Endothelial cell of umbilical vein (primary cell): ENCODE measurements around the gene ALKBH5. TPM values are rescaled to one million over a fixed set of nuclear protein-coding genes. Genes with fewer than 3 reads are reported as not detected.

Source experiments
- BruUV-seq: library from RNA; stranded (reverse); fragments of 400-500 nt; replicated peaks from 2 replicates; lab custom pipeline; 2021; lab: Mats Ljungman, UMichigan
- CTCF ChIA-PET: fragments of 300-600, 350-600 bp; sonication (Branson Sonifier 250); formaldehyde crosslinking; loops from one replicate; lab custom pipeline; 2021; ENCODE audit warnings: antibody characterized with exemption, inconsistent platforms; lab: Charles Lee
- POLR2A ChIA-PET: fragments of 300-600, 350-600 bp; sonication (Branson Sonifier 250); formaldehyde crosslinking; loops from one replicate; lab custom pipeline; 2021; ENCODE audit warnings: antibody characterized with exemption, inconsistent platforms; lab: Charles Lee
- DNase-seq: peaks from one replicate; pipeline ENCODE4 v3.0.0-alpha.2; 2011; ENCODE audit warnings: low read depth, low spot score
- FAIRE-seq: peaks from 2 replicates; lab custom pipeline; 2011; peaks lifted over from hg19 to GRCh38; lab: Jason Lieb, UNC
- H2AFZ ChIP-seq: 2 replicates; pipeline ENCODE4 v1.6.0; 2012; ENCODE audit warnings: low read depth, low read length, control low read depth, inconsistent platforms
- H3K27ac ChIP-seq: 2 replicates; pipeline ENCODE4 v1.5.1; 2011; ENCODE audit warnings: low read depth, mild to moderate bottlenecking, control low read depth, low read length, moderate library complexity; ENCODE audit not compliant: insufficient read depth
- H3K27me3 ChIP-seq, 2 experiments: 2 replicates each; pipeline versions ENCODE4 v1.6.0 to v1.6.1; 2011; ENCODE audit warnings: low read length in 2 of 2, mixed read lengths in 1 of 2; ENCODE audit not compliant: control insufficient read depth in 2 of 2, insufficient read depth in 2 of 2
- H3K36me3 ChIP-seq, 2 experiments: 2 replicates in 1 of 2; 3 replicates in 1 of 2; pipeline ENCODE4 v1.5.1; 2011; ENCODE audit warnings: low read length in 2 of 2, mild to moderate bottlenecking in 1 of 2, moderate library complexity in 1 of 2; ENCODE audit not compliant: control insufficient read depth in 2 of 2, insufficient read depth in 2 of 2; ENCODE audit errors: extremely low read depth in 1 of 2
- H3K4me1 ChIP-seq: 3 replicates; pipeline ENCODE4 v1.5.1; 2011; ENCODE audit warnings: mild to moderate bottlenecking, low read length; ENCODE audit not compliant: control insufficient read depth, insufficient read depth; ENCODE audit errors: extremely low read depth
- H3K4me2 ChIP-seq: 2 replicates; pipeline ENCODE4 v1.6.1; 2011; ENCODE audit warnings: low read length, control low read depth, mixed read lengths; ENCODE audit not compliant: insufficient read depth
- H3K4me3 ChIP-seq, 3 experiments: fragments of 200-600 bp in 1 of 3; sonication (generic), shearing (Covaris generic) in 1 of 3; replicated peaks in 1 of 3; 2 replicates each; pipeline ENCODE4 v1.5.1; 2011 to 2016; ENCODE audit warnings: control low read depth in 3 of 3, low read length in 3 of 3, mild to moderate bottlenecking in 2 of 3, inconsistent platforms in 1 of 3, low read depth in 1 of 3, moderate library complexity in 1 of 3; ENCODE audit not compliant: insufficient read depth in 1 of 3
- H3K79me2 ChIP-seq: 2 replicates; pipeline ENCODE4 v1.6.0; 2012; ENCODE audit warnings: low read length, inconsistent platforms; ENCODE audit not compliant: control insufficient read depth, insufficient read depth
- H3K9ac ChIP-seq: replicated peaks from 2 replicates; pipeline ENCODE3; 2011; ENCODE audit warnings: low read length, control low read depth; ENCODE audit not compliant: insufficient read depth; ENCODE audit errors: extremely low read depth
- H3K9me1 ChIP-seq: replicated peaks from 3 replicates; pipeline ENCODE4 v1.6.0; 2011; ENCODE audit warnings: mild to moderate bottlenecking, low read length; ENCODE audit not compliant: control insufficient read depth, insufficient read depth; ENCODE audit errors: extremely low read depth
- H3K9me3 ChIP-seq: replicated peaks from 2 replicates; pipeline ENCODE4 v1.5.1; 2012; ENCODE audit warnings: low read length, inconsistent platforms; ENCODE audit not compliant: control insufficient read depth, insufficient read depth
- H4K20me1 ChIP-seq: replicated peaks from 2 replicates; pipeline ENCODE3; 2011; ENCODE audit warnings: mild to moderate bottlenecking, low read length; ENCODE audit not compliant: control insufficient read depth, insufficient read depth; ENCODE audit errors: extremely low read depth
- EZH2 ChIP-seq: IDR thresholded peaks from 2 replicates; pipeline ENCODE4 v1.6.1; 2012; ENCODE audit warnings: borderline replicate concordance, low read depth, mild to moderate bottlenecking, moderate library complexity, low read length, inconsistent platforms; ENCODE audit not compliant: severe bottlenecking
- FOS ChIP-seq: IDR thresholded peaks from 2 replicates; pipeline ENCODE4 v1.6.1; 2011; ENCODE audit warnings: mild to moderate bottlenecking, low read length, moderate library complexity, borderline replicate concordance; ENCODE audit not compliant: insufficient read depth
- GATA2 ChIP-seq: IDR thresholded peaks from 2 replicates; pipeline ENCODE4 v1.7.0; 2011; ENCODE audit warnings: low read depth, mild to moderate bottlenecking, moderate library complexity, mixed read lengths, low read length; ENCODE audit not compliant: insufficient read length, insufficient read depth
- JUN ChIP-seq: IDR thresholded peaks from 2 replicates; pipeline ENCODE4 v1.6.1; 2011; ENCODE audit warnings: borderline replicate concordance, low read depth; ENCODE audit not compliant: insufficient read length, insufficient read depth
- MYC ChIP-seq: IDR thresholded peaks from one replicate; pipeline ENCODE4 v1.6.1; 2011; ENCODE audit warnings: mild to moderate bottlenecking, low read depth, low read length
- POLR2A ChIP-seq: IDR thresholded peaks from 2 replicates; pipeline ENCODE4 v1.6.1; 2012; ENCODE audit warnings: low read depth, mild to moderate bottlenecking, control low read depth, low read length
- POLR2AphosphoS5 ChIP-seq: IDR thresholded peaks from 2 replicates; pipeline ENCODE4 v1.6.1; 2012; ENCODE audit warnings: low read depth, mild to moderate bottlenecking, control low read depth, low read length, moderate library complexity; ENCODE audit not compliant: insufficient read depth
- dilution Hi-C: fragments of 300-500 bp; cut with MboI; formaldehyde crosslinking; loops from one replicate; pipeline ENCODE4 v1.15.0; 2019; ENCODE audit warnings: low sequenced_read_pairs; ENCODE audit not compliant: extremely low pct_ligation_motif_present
- intact Hi-C: fragments of 100-400 bp; cut with micrococcal nuclease; formaldehyde crosslinking; loops from one replicate; pipeline ENCODE4 v1.10.0; 2022
- polyA plus RNA-seq, 4 experiments: library from polyadenylated mRNA; depleted of rRNA in 3 of 4; stranded (reverse) in 3 of 4; unstranded in 1 of 4; fragments of >200 nt; gene quantifications; 2 replicates each; pipeline versions ENCODE4 v1.2.1 to v1.2.3, GENCODE V29; 2011 to 2012; ENCODE audit warnings: missing spikeins in 1 of 4
- total RNA-seq: library from RNA; stranded (reverse); gene quantifications from 2 replicates; pipeline ENCODE4 v1.2.3, GENCODE V29; 2021
- TF ChIP-seq, protein P1 (sequence below): IDR thresholded peaks from 2 replicates; pipeline ENCODE4 v1.6.1; 2011; ENCODE audit not compliant: insufficient read depth, insufficient read length
- TF ChIP-seq, protein P2 (sequence below), 2 donors: IDR thresholded peaks; 1 replicate in 1 of 2; 2 replicates in 1 of 2; pipeline ENCODE4 v1.5.1; 2011; ENCODE audit warnings: low read length in 2 of 2, mild to moderate bottlenecking in 2 of 2, moderate library complexity in 2 of 2, control low read depth in 1 of 2, inconsistent platforms in 1 of 2, low read depth in 1 of 2; ENCODE audit not compliant: insufficient read depth in 1 of 2; ENCODE audit errors: extremely low read depth in 1 of 2

The ALKBH5 gene
- total and polyA plus RNA-seq, 2 donors (not counting 3 experiments of a cell fraction or from before 2014, with no cell fraction given) = 55.3 to 71.0 TPM

DNA sequence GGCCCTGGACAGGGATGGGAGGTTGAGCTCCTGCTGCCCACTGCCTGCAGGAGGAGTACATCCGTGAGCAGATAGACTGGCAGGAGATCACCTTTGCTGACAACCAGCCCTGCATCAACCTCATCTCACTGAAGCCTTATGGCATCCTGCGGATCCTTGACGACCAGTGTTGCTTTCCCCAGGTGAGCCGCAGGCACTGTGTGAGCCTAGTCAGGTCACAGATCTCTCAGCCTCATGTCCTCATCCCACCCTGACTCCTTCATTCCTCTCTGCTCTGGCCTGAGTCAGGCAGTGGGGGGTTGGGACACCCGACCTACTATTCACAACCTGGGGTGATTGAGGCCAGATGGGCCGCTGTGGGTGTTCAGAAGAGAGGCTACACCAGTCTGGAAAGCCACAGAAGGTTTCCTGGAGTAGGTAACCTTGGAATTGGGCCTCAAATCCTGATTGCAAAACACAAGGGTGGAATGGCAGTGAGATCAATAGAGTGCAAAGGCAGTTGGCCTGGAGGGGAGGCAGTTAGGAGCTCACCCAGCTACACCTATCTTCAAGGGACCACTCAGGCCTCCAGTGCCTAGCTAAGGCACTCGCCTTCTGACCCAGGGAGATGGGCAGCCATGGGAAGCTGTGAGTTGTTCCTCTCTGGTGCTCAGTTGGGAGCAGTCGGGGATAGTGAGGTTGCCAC is 45.4 kb upstream of the ALKBH5 start:
- CTCF ChIA-PET = interaction anchor here (0.7 to 1.0 kb wide), 2 partner anchors 10 to 52 kb away, joined by 3 read pairs; no protein-coding TSS in a partner anchor

More for the DNA sequence above, 45.4 kb upstream of the ALKBH5 start:
- no peak overlapping the region for H3K4me2 ChIP-seq
- no peak overlapping the region for H3K9ac ChIP-seq
- TF ChIP-seq POLR2AphosphoS5 (no peak), POLR2A (no peak), MYC (no peak), GATA2 (no peak), JUN (no peak), EZH2 (no peak), FOS (no peak)
- TF ChIP-seq, protein P1, sequence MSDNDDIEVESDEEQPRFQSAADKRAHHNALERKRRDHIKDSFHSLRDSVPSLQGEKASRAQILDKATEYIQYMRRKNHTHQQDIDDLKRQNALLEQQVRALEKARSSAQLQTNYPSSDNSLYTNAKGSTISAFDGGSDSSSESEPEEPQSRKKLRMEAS = no peak
- TF ChIP-seq, protein P2, sequence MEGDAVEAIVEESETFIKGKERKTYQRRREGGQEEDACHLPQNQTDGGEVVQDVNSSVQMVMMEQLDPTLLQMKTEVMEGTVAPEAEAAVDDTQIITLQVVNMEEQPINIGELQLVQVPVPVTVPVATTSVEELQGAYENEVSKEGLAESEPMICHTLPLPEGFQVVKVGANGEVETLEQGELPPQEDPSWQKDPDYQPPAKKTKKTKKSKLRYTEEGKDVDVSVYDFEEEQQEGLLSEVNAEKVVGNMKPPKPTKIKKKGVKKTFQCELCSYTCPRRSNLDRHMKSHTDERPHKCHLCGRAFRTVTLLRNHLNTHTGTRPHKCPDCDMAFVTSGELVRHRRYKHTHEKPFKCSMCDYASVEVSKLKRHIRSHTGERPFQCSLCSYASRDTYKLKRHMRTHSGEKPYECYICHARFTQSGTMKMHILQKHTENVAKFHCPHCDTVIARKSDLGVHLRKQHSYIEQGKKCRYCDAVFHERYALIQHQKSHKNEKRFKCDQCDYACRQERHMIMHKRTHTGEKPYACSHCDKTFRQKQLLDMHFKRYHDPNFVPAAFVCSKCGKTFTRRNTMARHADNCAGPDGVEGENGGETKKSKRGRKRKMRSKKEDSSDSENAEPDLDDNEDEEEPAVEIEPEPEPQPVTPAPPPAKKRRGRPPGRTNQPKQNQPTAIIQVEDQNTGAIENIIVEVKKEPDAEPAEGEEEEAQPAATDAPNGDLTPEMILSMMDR (IDR thresholded peaks at IDR 0.05; ENCODE audit: extremely low read depth in 1 of 2, insufficient read depth in 1 of 2, low read depth in 1 of 2, low read length in 2 of 2) = no peak
- no peaks in the 10 kb centered on the region for H3K79me2 ChIP-seq
- FAIRE-seq (no peak), DNase-seq (no peak)
- dilution Hi-C loops = no loop called here
- H3K36me3 ChIP-seq = no peaks in the 10 kb centered on the region
- H3K9me1 ChIP-seq = no peaks in the 10 kb centered on the region
- H3K27ac ChIP-seq = no peak overlapping the region
- no peak overlapping the region for H3K4me3 ChIP-seq
- no peak overlapping the region for H2AFZ ChIP-seq
- H3K9me3 ChIP-seq = no peaks in the 10 kb centered on the region
- no TSS peak for BruUV-seq
- no peaks in the 10 kb centered on the region for H3K4me1 ChIP-seq
- no peaks in the 10 kb centered on the region for H4K20me1 ChIP-seq
- POLR2A ChIA-PET = no interaction called here
- intact Hi-C loops = no loop called here
- no peaks in the 10 kb centered on the region for H3K27me3 ChIP-seq
